Measurements from ENCODE around the gene AKT1S1.
"Not testable (repeated sequence)": the region's sequence is repeated elsewhere in the genome, so short reads cannot be mapped to it uniquely, and the experiment has no call there.

AKT1S1 gene
- total RNA-seq = 18.1 to 31.4 (median 23.7) reads per million in 9 experiments

DNA sequence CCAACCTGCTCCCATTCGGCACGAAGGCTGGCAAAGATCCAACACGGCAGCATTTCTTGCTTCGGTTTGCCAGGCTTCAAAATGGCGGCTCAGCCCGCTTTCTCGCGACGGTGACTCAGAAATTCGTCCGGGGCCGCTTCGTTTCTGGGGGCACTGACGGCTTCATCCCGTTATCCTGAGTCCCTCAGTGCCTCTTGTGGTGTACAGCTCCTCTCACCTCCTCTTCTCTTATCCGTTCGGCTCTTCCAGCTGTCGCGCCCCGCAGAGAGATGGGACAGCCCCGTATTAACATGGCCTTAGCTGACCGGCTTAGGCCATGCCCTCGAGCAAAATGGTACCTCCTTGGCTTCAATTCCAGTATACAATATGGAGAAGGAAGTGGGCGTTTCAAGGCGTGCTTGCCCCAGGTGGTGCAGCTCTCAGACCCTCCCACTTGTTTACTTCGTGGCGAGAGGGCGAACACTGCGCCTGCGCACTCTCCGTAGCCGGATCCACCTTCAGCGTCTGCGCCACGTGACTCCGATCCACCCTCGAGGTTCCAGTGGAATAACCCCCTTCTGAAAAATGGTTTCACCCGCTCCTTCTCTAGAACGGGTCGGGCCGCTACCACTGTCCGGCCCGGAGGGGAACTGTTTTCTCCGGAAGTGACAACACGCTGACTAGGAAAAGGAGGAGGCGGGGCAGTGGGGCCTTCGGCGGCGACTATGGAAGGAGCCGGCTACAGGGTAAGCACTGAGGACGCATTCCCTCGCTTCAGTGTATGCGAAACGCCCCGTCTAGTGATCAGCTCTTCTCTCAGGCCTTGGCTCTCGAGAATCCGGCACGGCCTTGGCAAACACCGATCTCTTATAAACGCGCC, at the start of gene AKT1S1, which contains the start of gene TBC1D17:
Gene AKT1S1 (minus strand): TSS at position 336 of the 859 bp plus-strand sequence. CDS start 4,060 bp downstream, outside the sequence.
Gene TBC1D17 (plus strand): TSS at position 683 of the 859 bp plus-strand sequence. CDS start 22 bp downstream, at position 705.
- H3K4me1 Mint-ChIP-seq (ENCODE audit: low read depth in 2 of 2) = peaks cover 21% of the 10 kb centered on the region in 2 donors
- H3K4me3 Mint-ChIP-seq = no peak within 1 kb of the TSS
- H3K9me3 Mint-ChIP-seq = no peaks in the 10 kb centered on the region
- peaks cover 11% of the 10 kb centered on the region for H3K36me3 Mint-ChIP-seq (ENCODE audit: insufficient read depth)
- no peak within 1 kb of the TSS for H3K27ac Mint-ChIP-seq
- H3K27me3 Mint-ChIP-seq = no peaks in the 10 kb centered on the region
- DNase-seq (peak; percentile 97 to 99 (median 97)), ATAC-seq (replicated peaks) (peak; percentile 64)

DNA sequence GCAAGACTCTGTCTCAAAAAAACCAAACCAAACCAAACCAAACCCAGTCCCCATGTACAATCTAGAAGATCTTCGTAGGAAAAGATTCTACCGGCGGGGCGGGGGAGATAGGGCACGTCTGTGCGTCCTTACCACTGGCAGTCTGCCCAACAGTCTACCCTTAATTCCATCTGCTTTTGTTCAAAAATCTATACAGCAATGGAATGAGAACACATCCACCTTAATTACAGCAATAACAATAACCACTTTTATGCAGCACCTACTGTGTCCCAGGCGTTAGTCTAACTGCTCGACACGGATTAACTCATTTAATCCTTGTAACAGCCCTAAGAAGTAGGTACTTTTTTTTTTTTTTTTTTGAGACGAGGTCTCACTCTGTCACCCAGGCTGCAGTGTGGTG, 49.4 kb upstream of the AKT1S1 start:
- Mint-ChIP-seq H3K27me3 (no peaks in the 10 kb centered on the region), H3K4me3 (no peak overlapping the region), H3K9me3 (no peaks in the 10 kb centered on the region), H3K27ac (peak overlapping the region in 1 of 2 donors; percentile 32), H3K4me1 (ENCODE audit: low read depth in 2 of 2) (peaks cover 35 to 52% of the 10 kb centered on the region in 2 donors), H3K36me3 (ENCODE audit: insufficient read depth) (peaks cover 58% of the 10 kb centered on the region)
- ATAC-seq (replicated peaks) = no peak
- DNase-seq = no peak

DNA sequence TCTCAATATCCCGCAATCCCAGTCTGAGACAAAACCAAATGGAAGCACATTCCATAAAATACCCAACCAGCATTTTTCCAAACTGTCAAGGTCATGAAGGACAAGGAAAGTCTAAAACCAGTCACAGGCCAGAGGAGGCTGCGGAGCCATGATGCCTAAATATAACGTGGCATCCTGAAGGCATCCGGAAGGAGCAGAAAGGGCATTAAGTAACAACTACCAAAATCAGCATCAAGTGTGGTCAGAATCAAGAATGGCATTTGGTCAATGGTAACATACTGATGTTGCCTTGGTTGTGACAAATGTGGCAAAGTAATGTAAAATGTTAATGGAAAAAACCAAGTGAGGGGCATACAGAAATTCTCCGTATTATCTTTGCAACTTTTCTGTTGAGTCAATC, 48.3 kb upstream of the AKT1S1 start:
- no peaks in the 10 kb centered on the region for H3K9me3 Mint-ChIP-seq
- peaks cover 30 to 51% of the 10 kb centered on the region in 2 donors for H3K4me1 Mint-ChIP-seq (ENCODE audit: low read depth in 2 of 2)
- peaks cover 54% of the 10 kb centered on the region for H3K36me3 Mint-ChIP-seq (ENCODE audit: insufficient read depth)
- peak overlapping the region in 1 of 2 donors; percentile 23 for H3K27ac Mint-ChIP-seq
- H3K4me3 Mint-ChIP-seq = no peak overlapping the region
- ATAC-seq (replicated peaks) = no peak
- H3K27me3 Mint-ChIP-seq = no peaks in the 10 kb centered on the region
- DNase-seq = no peak

DNA sequence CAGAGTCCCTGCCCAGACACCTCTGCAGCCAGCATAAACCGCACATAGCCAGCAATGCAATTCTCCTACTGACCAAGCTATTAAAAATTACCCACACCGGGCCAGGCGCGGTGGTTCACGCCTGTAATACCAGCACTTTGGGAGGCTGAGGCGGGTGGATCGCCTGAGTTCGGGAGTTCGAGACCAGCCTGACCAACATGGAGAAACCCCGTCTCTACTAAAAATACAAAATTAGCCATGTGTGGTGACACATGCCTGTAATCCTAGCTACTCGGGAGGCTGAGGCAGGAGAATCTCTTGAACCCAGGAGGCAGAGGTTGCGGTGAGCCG, 47.7 kb upstream of the AKT1S1 start:
- DNase-seq; H3K9me3 Mint-ChIP-seq; H3K27me3 Mint-ChIP-seq; H3K27ac Mint-ChIP-seq; H3K4me3 Mint-ChIP-seq; ATAC-seq (replicated peaks): not testable (repeated sequence)
- peaks cover 51% of the 10 kb centered on the region for H3K36me3 Mint-ChIP-seq (ENCODE audit: insufficient read depth)
- H3K4me1 Mint-ChIP-seq (ENCODE audit: low read depth in 2 of 2) = peaks cover 27 to 47% of the 10 kb centered on the region in 2 donors

DNA sequence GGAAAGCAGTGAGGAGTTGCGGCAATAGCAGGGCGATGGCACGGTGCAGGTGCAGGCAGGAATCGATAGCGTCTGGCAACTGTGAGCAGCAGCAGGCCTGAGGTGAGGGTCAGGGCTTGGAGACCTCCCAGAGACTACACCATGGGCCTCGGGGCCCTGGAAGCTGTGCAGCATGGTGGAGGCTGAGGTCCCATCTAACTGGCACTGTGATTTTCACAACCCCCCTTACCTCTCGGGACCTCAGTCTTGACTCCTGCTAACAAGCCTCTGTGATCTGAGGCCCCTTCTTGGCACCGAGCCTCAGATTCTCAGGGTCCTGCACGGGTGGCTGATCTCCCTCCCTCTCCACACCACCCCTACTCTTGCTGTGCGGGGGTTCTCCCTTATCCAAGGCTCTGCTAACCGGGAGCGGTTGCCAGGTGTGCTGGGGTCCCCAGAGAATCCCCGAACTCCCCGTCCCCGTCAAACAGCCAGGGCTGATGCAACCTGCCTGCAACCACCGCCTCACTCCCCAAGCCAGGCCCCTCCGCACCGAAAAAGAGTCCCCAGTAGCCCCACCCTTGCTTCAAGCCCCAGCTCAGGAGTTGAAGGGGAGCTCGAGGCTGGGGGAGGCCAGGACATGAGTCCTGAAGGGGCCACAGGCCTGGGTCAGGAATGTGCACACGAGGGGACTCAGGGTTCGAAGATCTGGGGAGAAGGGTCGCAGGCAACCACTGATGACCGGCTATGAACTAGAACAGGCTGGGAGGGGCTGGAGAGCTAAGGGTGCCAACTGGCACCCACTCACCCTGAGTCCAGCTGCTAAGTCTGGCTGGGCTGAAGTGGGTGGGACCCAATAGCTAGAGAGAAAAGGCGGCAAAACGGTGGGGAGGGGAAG, 47.1 kb upstream of the AKT1S1 start:
- no peaks in the 10 kb centered on the region for H3K27me3 Mint-ChIP-seq
- ATAC-seq (replicated peaks) (no peak), DNase-seq (no peak)
- H3K4me3 Mint-ChIP-seq = no peak overlapping the region
- peaks cover 46% of the 10 kb centered on the region for H3K36me3 Mint-ChIP-seq (ENCODE audit: insufficient read depth)
- H3K9me3 Mint-ChIP-seq = no peaks in the 10 kb centered on the region
- peaks cover 21 to 42% of the 10 kb centered on the region in 2 donors for H3K4me1 Mint-ChIP-seq (ENCODE audit: low read depth in 2 of 2)
- H3K27ac Mint-ChIP-seq = no peak overlapping the region

DNA sequence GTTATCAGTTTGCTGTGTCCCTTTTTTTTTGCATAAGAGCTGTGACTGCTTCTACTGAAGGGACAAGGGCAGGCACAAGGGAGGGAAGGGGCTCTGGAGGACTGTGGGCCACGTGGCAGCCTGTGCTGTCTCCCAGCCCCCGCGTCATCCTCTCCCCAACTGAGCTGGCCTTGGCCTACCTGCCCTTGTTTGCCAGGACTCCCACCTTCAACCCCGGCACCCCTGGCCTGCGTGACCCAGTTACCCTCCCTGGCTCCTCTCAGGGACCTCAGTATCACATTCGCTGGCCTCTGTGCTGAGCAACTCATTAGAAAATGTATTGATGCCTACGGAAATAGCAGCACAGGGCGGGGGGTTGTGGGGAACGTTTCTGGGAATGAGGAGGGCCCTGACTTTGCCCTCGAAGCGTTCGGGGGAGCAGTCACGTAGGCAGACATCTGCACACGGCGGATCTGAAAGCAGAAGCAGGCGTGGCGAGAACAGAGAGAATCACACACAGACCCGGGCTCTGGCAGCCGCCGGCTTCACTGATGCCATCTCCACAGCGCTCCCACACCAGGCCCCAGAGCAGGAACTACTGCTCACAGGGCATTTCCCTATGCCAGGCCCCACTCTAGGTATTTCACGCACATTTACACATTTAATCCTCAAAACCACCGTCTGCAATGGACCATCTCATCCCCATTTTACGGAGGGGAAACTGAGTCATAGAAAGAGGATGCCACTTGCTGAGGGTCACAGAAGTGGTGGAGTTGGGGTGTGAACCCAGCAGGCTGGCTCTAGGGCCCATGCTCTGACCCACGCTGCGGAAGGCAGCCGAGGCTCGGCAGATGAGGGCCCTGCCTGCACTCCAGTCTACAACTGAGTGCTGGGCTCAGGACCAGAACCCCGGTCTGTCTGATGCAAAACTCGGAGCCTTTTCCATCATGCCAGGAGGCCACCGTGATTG, 46.2 kb upstream of the AKT1S1 start:
- no peak overlapping the region for H3K27ac Mint-ChIP-seq
- DNase-seq = no peak
- H3K27me3 Mint-ChIP-seq = no peaks in the 10 kb centered on the region
- no peak for ATAC-seq (replicated peaks)
- peaks cover 43% of the 10 kb centered on the region for H3K36me3 Mint-ChIP-seq (ENCODE audit: insufficient read depth)
- no peaks in the 10 kb centered on the region for H3K9me3 Mint-ChIP-seq
- no peak overlapping the region for H3K4me3 Mint-ChIP-seq
- H3K4me1 Mint-ChIP-seq (ENCODE audit: low read depth in 2 of 2) = peaks cover 15 to 37% of the 10 kb centered on the region in 2 donors

DNA sequence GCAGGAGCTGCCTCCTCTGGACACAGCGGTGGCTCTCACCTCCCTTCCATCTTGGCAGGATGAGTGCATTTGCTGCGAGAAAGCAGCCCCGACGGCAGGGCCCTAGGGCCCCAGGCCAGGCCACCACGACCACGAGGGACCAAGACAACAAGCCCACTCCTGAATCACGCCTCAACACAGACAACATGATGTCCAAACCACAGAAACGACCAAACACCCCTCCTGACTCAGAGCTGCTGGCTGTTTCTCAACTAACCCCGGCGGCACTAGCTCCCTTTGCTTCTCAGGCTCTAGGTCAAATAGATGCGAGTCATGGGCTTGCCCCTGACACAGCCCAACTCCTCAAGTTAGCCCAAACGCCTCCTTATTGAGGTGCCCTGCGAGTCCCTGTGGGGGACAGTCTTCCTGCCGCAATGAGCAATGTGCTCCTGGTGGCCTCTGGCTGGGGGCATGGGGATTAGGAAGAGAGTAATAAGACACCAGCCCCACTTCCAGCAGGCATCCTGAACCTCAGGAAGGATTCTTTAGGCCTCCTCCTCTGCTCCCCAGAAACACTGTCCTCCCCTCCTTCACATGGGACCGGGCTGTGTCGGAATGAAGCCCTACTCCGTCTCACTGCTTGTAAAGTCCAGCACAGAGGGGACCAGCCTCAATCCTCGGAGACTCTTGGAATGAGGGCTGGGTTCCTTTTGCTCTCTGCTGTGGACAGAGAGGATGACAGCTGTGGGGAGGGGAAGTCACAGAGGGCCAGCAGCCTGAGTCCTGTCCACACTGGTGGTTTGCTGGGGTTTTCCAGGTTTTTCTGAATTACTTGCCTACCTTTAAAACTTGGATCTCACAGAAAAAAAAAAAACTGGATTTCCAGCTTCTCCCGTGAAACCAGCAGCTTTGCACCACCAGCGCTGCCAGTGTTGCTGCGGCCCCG, 45.0 kb upstream of the AKT1S1 start:
- Mint-ChIP-seq H3K27me3 (no peaks in the 10 kb centered on the region), H3K36me3 (ENCODE audit: insufficient read depth) (peaks cover 35% of the 10 kb centered on the region)

DNA sequence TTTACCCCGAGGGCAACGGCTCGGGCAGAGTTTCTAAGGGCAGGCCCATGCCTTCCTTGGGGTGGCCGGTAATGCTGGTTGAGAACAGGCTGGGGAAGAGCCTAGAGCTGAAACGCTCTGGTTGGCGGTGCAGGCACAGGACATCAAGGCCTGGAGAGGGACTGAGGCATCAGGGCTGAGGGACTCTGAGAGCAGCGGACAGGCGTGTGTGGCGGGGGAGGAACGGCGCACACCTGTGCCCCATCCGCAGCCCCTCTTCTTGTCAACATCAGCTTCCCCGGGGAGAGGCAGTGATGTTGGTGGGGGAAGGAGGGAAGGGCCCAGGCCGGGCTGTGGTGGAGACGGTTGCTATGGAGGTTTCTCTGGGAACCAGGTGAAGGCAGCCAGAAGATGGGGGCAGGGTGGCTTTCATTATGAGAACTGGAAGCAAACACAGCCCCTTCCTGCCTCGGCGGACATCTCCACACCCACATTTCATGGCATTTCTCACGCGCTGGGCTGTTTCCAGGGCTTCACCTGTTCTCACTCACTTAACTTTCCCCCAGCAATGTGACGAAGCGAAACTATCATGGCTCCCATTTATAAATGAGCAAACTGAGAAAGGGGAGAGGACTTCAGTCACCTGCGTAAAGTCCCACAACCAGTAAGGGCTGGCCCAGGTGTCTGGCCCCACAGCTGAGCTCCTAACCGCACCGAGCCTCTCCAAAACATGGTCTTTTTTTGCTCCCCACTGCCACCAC, 43.6 kb upstream of the AKT1S1 start:
- Mint-ChIP-seq H3K27me3 (no peaks in the 10 kb centered on the region), H3K4me1 (ENCODE audit: low read depth in 2 of 2) (peaks cover 10 to 27% of the 10 kb centered on the region in 2 donors), H3K36me3 (ENCODE audit: insufficient read depth) (peaks cover 34% of the 10 kb centered on the region), H3K9me3 (no peaks in the 10 kb centered on the region), H3K4me3 (no peak overlapping the region), H3K27ac (peak overlapping the region; percentile 60 to 79)
- DNase-seq = no peak
- ATAC-seq (replicated peaks) = no peak

More for the DNA sequence above, 45.0 kb upstream of the AKT1S1 start:
- Mint-ChIP-seq H3K9me3 (no peaks in the 10 kb centered on the region), H3K4me3 (no peak overlapping the region), H3K4me1 (ENCODE audit: low read depth in 2 of 2) (peaks cover 10 to 29% of the 10 kb centered on the region in 2 donors), H3K27ac (peak overlapping the region; percentile 29 to 79)
- DNase-seq = no peak
- no peak for ATAC-seq (replicated peaks)

DNA sequence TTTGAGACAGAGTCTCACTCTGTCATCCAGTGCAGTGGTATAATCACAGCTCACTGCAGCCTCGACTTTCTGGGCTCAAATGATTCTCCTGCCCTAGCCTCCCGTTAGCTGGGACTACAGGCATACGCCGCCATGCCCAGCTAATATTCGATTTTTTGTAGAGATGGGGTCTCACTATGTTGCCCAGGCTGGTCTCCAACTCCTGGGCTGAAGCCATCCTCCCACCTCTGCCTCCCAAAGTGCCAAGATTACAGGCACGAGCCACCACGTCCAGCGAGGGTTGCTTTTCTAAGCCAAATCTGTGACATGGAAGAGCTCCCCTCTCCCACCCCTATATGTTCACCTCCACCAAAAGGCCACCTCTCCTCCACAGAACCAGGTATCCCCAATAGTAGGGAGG, 40.9 kb upstream of the AKT1S1 start:
- ATAC-seq (replicated peaks) = no peak
- H3K27ac Mint-ChIP-seq = peak overlapping the region; percentile 41 to 66
- H3K27me3 Mint-ChIP-seq = no peaks in the 10 kb centered on the region
- peaks cover 14 to 28% of the 10 kb centered on the region in 2 donors for H3K4me1 Mint-ChIP-seq (ENCODE audit: low read depth in 2 of 2)
- no peak for DNase-seq
- H3K4me3 Mint-ChIP-seq = no peak overlapping the region
- H3K36me3 Mint-ChIP-seq (ENCODE audit: insufficient read depth) = peaks cover 32% of the 10 kb centered on the region
- no peaks in the 10 kb centered on the region for H3K9me3 Mint-ChIP-seq

DNA sequence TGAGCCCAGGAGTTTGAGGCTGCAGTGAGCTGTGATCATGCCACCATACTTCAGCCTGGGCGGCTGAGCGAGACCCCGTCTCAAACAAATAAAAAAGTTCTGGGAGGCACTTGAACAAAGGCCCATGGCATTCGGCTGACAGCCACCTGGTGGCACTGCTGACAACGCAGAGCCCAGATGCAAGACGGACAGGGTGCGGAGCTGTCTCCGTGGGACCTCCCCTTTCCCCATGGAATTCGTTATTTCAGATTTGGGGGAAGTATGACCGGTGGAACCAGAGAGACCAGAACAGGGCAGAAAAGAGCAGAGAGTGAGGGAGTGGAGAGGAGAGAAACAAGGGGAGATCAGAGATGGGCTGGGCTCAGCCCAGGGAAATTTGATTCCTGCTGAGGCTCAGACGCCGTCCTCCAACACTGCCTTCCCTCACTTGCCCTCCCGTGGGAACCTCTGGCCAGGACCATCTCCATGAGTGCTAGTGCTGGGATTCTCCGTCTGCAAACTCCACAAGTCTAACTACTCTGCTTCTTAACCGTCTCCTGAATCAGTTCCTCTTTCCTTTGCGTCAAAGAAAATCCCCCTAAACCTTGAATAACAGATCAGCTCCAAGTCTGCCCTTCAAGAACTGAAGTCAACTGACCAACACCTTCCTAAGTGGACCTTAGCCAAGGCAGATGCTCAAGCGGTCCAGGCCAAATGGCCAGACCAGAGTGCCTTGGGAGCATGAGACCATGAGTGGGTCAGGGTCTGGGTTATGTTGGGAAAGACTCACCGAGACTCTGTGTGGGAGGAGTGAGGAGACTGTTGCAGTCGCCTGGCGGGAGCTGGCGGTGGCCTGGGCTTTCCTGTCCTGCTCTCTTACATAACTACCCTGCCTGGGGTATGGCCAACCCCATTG, 39.9 kb upstream of the AKT1S1 start:
- ATAC-seq (replicated peaks) (no peak), DNase-seq (no peak)
- Mint-ChIP-seq H3K9me3 (no peaks in the 10 kb centered on the region), H3K4me3 (no peak overlapping the region), H3K27ac (peak overlapping the region in 1 of 2 donors; percentile 55), H3K4me1 (ENCODE audit: low read depth in 2 of 2) (peaks cover 14 to 31% of the 10 kb centered on the region in 2 donors), H3K27me3 (no peaks in the 10 kb centered on the region), H3K36me3 (ENCODE audit: insufficient read depth) (peaks cover 37% of the 10 kb centered on the region)

DNA sequence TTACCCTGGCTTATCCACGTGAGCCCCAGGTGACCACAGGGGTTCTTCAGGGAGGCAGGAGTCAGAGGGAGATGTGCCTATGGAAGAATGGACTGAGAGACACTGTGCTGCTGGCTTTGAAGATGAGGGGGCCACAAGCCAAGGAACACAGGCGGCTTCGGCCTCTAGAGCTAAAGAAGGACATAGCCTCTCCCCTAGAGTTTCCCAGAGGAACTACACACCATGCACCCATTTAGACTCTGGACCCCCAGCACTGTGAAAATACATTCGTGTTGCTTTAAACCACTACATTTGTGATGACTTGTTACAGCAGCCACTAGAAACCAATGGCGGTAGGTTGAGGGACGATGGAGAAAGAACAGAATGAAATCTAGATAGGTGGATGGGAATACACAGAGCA, 38.1 kb upstream of the AKT1S1 start:
- peak overlapping the region; percentile 23 to 86 for H3K27ac Mint-ChIP-seq
- H3K4me1 Mint-ChIP-seq (ENCODE audit: low read depth in 2 of 2) = peaks cover 19 to 24% of the 10 kb centered on the region in 2 donors
- ATAC-seq (replicated peaks) (no peak), DNase-seq (no peak)
- peaks cover 40% of the 10 kb centered on the region for H3K36me3 Mint-ChIP-seq (ENCODE audit: insufficient read depth)
- H3K9me3 Mint-ChIP-seq = no peaks in the 10 kb centered on the region
- H3K27me3 Mint-ChIP-seq = no peaks in the 10 kb centered on the region
- no peak overlapping the region for H3K4me3 Mint-ChIP-seq

All from effector memory CD8-positive, alpha-beta T cell (primary cell).